Body of pancreas (tissue), 4 donors: ENCODE measurements around the gene HBA2. TPM values are rescaled to one million over a fixed set of nuclear protein-coding genes. Genes with fewer than 3 reads are reported as not detected.

Source experiments
- ATAC-seq: fragments of 150-250 bp; one replicate; pipeline ENCODE4 v1.9.1; 2016
- DNase-seq, 4 donors: peaks; one replicate each; pipeline ENCODE4 v3.0.0-alpha.2; 2019
- H3K27ac ChIP-seq, 4 donors: fragments of 200-600 bp; sonication (generic); 1 replicate in 3 of 4; 2 replicates in 1 of 4; pipeline versions ENCODE4 v1.5.1 to v1.6.1; 2016 to 2019; ENCODE audit warnings: mild to moderate bottlenecking in 1 of 4, mixed read lengths in 1 of 4, moderate library complexity in 1 of 4
- H3K27me3 ChIP-seq, 2 donors: fragments of 200-600 bp; sonication (generic); one replicate each; pipeline ENCODE4 v1.6.0; 2016; ENCODE audit warnings: mild to moderate bottlenecking in 1 of 2
- H3K36me3 ChIP-seq, 2 donors: fragments of 200-600 bp; sonication (generic); replicated peaks in 1 of 2; 2 replicates each; pipeline ENCODE4 v1.5.1; 2016; ENCODE audit warnings: low read depth in 2 of 2; ENCODE audit not compliant: insufficient read depth in 1 of 2
- H3K4me1 ChIP-seq: fragments of 200-600 bp; sonication (generic); one replicate; pipeline ENCODE4 v1.6.0; 2016
- H3K4me3 ChIP-seq, 2 donors: fragments of 200-600 bp; sonication (generic); 1 replicate in 1 of 2; 2 replicates in 1 of 2; pipeline ENCODE4 v1.5.1; 2016 to 2019
- H3K9me3 ChIP-seq, 3 donors: fragments of 200-600 bp; sonication (generic); 1 replicate in 2 of 3; 2 replicates in 1 of 3; pipeline ENCODE4 v1.5.1; 2016
- CTCF ChIP-seq, 7 experiments: fragments of 450-650 bp in 4 of 7; fragments of 200-600 bp in 3 of 7; sonication (generic) in 3 of 7; IDR thresholded peaks; one replicate each; pipeline ENCODE4 v1.5.1; 2016 to 2019; ENCODE audit warnings: antibody characterized with exemption in 7 of 7
- POLR2A ChIP-seq, 3 donors: fragments of 450-650 bp; IDR thresholded peaks; one replicate each; pipeline ENCODE4 v1.6.1; 2016; ENCODE audit warnings: antibody characterized with exemption in 3 of 3, mild to moderate bottlenecking in 2 of 3
- WGBS, 2 donors: methylation state at CpG; one replicate each; pipeline ENCODE4 v1.1.5; 2017; 5-methylcytosine and 5-hydroxymethylcytosine counted together
- intact Hi-C: fragments of 100-400 bp; cut with DNase I; formaldehyde crosslinking; loops from one replicate; pipeline ENCODE4 v1.15.1; 2023
- total RNA-seq, 2 donors: library from RNA; depleted of rRNA; stranded (reverse); fragments of >200 nt; gene quantifications; one replicate each; pipeline ENCODE4 v1.1.0, GENCODE V29; 2016

HBA2 gene
- total RNA-seq, 2 donors from 2014 or later: 6.0 to 23.4 TPM

- no peak for DNase-seq
- Histone ChIP-seq H3K4me1 (no peaks in the 10 kb centered on the region), H3K9me3 (no peaks in the 10 kb centered on the region), H3K27ac (no peak overlapping the region), H3K4me3 (no peak overlapping the region), H3K27me3 (no peaks in the 10 kb centered on the region), H3K36me3 (peaks cover 0 to 41% of the 10 kb centered on the region in 2 donors)
- no peak for ATAC-seq
- intact Hi-C loops: no loop called here
- no peak for TF ChIP-seq POLR2A (IDR thresholded peaks at IDR 0.05)
- TF ChIP-seq CTCF (IDR thresholded peaks at IDR 0.05): no peak
- WGBS, 2 donors: 71 to 82% methylated on average over 3 to 8 of the region's 8 CpGs
These were observed 16.0 kb downstream of the HBA2 start for GRCh38 chr16:188674-189073.

- Histone ChIP-seq H3K4me3 (no peak overlapping the region), H3K4me1 (no peaks in the 10 kb centered on the region), H3K27me3 (no peaks in the 10 kb centered on the region), H3K27ac (no peak overlapping the region), H3K36me3 (peaks cover 0 to 41% of the 10 kb centered on the region in 2 donors), H3K9me3 (no peaks in the 10 kb centered on the region)
- DNase-seq: no peak
- WGBS, 2 donors: 89 to 91% methylated on average over 23 to 34 of the region's 34 CpGs
- no peak for ATAC-seq
- intact Hi-C loops: no loop called here
- TF ChIP-seq POLR2A (IDR thresholded peaks at IDR 0.05) (no peak), CTCF (IDR thresholded peaks at IDR 0.05) (no peak)
These were observed 17.0 kb downstream of the HBA2 start for GRCh38 chr16:189604-190186.

- Histone ChIP-seq H3K36me3 (peaks cover 0 to 52% of the 10 kb centered on the region in 2 donors), H3K9me3 (no peaks in the 10 kb centered on the region), H3K4me3 (no peak overlapping the region), H3K27me3 (no peaks in the 10 kb centered on the region), H3K4me1 (no peaks in the 10 kb centered on the region), H3K27ac (no peak overlapping the region)
- DNase-seq: no peak
- ATAC-seq: no peak
- 84 to 89% methylated on average over 4 of the region's 4 CpGs for WGBS, 2 donors
- TF ChIP-seq CTCF (IDR thresholded peaks at IDR 0.05) (no peak), POLR2A (IDR thresholded peaks at IDR 0.05) (no peak)
- intact Hi-C loops: no loop called here
These were observed 19.2 kb downstream of the HBA2 start for GRCh38 chr16:191831-192230.

- DNase-seq (no peak), ATAC-seq (no peak)
- H3K4me1 ChIP-seq: no peaks in the 10 kb centered on the region
- H3K36me3 ChIP-seq: peaks cover 6 to 50% of the 10 kb centered on the region in 2 donors
- WGBS, 2 donors: 92 to 94% methylated on average over 11 of the region's 11 CpGs
- H3K27me3 ChIP-seq: no peaks in the 10 kb centered on the region
- TF ChIP-seq CTCF (IDR thresholded peaks at IDR 0.05) (no peak), POLR2A (IDR thresholded peaks at IDR 0.05) (no peak)
- H3K4me3 ChIP-seq: no peak overlapping the region
- H3K9me3 ChIP-seq: no peaks in the 10 kb centered on the region
- intact Hi-C loops: no loop called here
- no peak overlapping the region for H3K27ac ChIP-seq
These were observed 20.0 kb downstream of the HBA2 start for GRCh38 chr16:192686-193085.

GRCh38 chr16:193441-193840 is 20.8 kb downstream of the HBA2 start:
- H3K27me3 ChIP-seq: no peaks in the 10 kb centered on the region
- no peak for ATAC-seq
- no peak for DNase-seq
- intact Hi-C loops: no loop called here
- no peaks in the 10 kb centered on the region for H3K9me3 ChIP-seq
- peaks cover 10 to 52% of the 10 kb centered on the region in 2 donors for H3K36me3 ChIP-seq
- 88 to 92% methylated on average over 15 of the region's 15 CpGs for WGBS, 2 donors
- TF ChIP-seq CTCF (IDR thresholded peaks at IDR 0.05) (no peak), POLR2A (IDR thresholded peaks at IDR 0.05) (no peak)
- no peak overlapping the region for H3K4me3 ChIP-seq
- H3K27ac ChIP-seq: no peak overlapping the region
- no peaks in the 10 kb centered on the region for H3K4me1 ChIP-seq
